Measurements from ENCODE around the gene GALE.
"Not testable (repeated sequence)": the region's sequence is repeated elsewhere in the genome, so short reads cannot be mapped to it uniquely, and the experiment has no call there.

The GALE gene

GRCh38 chr1:23807453-23807852, 6.9 kb upstream of the GALE start:
- DNase-seq = peak; percentile 75

- DNase-seq = no peak
Observed at GRCh38 chr1:23806280-23806679, 5.7 kb upstream of the GALE start.

- DNase-seq = no peak
Observed at GRCh38 chr1:23805025-23805424, 4.5 kb upstream of the GALE start.

GRCh38 chr1:23804183-23804835, 3.8 kb upstream of the GALE start:
- peak; percentile 40 for DNase-seq

GRCh38 chr1:23803674-23804073, 3.1 kb upstream of the GALE start:
- DNase-seq = no peak

DNA sequence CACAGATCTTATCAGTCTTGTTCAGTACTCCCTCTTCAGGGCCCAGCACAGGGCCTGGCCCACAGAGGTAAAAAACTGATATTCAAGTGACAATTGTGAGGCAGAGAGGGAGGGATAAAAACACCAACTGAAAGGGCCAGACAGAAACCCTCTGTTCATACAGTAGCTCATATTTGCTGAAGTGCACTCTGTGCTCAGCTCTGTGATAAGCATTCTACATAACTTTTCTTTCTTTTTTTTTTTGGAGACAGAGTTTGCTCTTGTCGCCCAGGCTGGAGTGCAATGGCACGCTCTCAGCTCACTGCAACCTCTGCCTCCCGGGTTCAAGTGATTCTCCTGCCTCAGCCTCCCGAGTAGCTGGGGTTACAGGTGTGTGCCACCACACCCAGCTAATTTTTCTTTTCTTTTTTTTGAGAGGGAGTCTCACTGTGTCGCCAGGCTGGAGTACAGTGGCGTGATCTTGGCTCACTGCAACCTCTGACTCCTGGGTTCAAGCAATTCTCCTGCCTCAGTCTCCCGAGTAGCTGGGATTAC, 2.3 kb upstream of the GALE start:
- not testable (repeated sequence) for DNase-seq

GRCh38 chr1:23801876-23802275, 1.3 kb upstream of the GALE start:
- no peak for DNase-seq

- DNase-seq = peak; percentile 28
Observed at GRCh38 chr1:23801338-23801748, 789 bp upstream of the GALE start.

DNA sequence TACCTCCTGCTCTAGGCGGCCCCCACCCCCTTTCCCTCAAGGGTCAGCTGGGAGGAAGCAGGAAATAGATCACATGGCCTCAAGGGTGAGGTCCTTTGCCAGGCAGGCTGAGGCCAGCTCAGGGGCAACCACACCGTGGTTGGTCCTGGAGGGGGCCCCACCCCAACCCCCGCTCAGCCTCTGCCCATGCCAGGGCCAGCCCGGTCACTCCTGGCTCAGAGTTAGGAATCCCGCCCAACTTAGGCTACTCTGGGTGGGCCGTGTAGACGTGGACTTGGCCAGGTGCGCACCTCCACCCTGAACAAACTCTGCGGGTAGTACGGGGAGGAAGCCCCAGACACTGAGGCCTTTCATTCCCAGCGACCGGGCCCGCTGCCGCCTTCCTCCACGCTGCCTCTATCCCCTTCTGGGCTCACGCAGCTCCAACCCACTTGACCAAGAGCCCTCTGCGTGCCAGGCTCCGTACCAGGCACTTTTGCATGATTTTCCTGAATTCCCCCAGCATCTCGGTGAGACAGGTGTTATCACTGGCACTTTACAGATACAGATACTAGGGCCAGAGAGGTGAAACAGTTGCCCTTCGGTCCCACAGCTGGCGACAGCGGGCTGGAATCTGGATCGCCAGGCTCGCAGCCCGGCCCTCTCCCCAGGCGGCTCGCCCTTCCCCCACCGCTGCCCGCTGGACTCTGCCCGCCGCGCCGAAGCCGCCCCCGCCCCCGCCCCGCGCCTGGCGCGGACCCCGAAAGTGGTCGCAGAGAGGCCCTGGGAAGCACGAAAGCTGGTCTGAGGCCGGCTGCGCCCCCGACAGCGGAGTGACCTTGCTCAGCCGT, 769 bp downstream of the GALE start:
- DNase-seq = peak; percentile 76

DNA sequence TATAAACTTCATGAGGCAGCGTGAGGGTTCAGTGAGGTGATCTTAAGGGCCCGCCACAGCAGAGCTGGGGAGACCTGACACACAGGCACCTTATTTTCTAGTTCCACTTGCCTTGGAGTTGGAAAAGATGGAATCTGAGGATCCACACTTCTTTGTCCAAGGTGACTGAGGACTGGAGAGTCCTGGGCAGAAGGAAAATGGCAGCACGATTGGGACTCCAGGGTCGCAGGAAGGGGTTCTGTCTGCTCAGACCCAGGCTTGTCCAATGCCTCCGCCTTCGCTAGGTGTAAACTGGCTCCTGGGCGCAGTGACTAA, 1.3 kb downstream of the GALE start:
- no peak for DNase-seq

DNA sequence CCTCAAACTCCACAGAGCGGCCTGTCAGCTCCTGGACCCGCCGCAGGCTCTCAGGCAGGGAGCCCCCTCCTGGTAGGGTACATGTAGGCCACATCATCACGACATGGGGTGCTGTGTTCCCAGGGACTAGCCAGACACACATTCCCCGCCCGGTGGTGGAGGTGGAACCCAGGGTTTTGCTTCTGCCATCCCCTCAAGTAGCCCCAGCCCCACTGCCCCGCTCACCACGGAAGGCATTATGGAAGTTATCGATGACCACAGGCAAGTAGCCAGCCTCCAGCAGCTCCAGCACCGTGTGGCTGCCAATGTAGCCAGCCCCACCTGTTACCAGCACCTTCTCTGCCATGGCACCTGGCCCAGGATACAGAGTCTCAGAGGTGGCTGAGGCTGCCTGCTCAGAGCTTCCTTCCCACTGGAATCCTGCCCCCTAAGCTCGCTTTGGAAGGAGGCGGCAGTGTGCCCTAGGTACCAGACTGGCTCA, 1.9 kb downstream of the GALE start:
- DNase-seq = peak; percentile 67

DNA sequence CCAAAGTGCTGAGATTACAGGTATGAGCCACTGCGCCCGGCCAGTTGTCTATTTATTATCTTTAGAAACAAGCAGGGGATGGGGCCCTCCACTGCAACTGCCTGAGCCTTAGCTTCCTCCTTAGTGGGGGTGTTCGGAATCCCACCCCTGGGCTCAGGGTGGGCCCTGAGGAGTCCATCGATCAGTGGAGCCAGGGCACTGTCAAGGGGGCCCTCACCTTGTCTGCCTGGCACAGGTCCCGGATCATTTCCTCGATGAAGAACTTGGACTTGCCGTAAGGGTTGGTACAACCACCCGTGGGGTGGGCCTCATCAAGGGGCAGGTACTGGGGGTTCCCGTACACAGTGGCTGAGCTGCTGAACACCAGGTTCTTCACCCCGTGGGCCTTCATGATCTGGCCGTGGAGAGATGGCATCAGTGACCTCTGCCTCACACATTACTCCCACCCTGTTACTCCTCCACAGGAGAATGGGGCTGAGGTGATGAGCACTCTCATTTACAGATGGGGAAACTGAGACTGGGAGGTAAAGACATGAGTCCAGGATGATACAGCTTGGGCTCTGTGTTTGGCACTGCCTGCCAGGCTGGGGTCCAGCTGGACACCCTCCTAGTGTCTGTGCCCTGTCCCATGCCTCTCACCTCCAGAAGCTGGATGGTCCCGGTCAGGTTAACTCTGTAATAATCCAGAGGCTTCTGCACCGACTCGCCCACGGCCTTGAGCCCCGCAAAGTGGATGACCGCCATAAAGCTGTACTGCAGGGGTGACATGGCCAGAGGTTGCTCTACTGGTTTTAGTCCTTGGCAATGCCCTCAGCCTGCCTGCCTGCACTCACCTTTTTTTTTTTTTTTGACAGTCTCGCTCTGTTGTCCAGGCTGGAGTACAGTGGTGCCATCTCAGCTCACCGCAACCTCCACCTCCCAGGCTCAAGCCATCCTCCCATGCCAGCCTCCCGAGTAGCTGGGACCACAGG, 2.8 kb downstream of the GALE start:
- DNase-seq = no peak

- no peak for DNase-seq
Observed at GRCh38 chr1:23796466-23797271, 3.9 kb downstream of the GALE start.

DNA sequence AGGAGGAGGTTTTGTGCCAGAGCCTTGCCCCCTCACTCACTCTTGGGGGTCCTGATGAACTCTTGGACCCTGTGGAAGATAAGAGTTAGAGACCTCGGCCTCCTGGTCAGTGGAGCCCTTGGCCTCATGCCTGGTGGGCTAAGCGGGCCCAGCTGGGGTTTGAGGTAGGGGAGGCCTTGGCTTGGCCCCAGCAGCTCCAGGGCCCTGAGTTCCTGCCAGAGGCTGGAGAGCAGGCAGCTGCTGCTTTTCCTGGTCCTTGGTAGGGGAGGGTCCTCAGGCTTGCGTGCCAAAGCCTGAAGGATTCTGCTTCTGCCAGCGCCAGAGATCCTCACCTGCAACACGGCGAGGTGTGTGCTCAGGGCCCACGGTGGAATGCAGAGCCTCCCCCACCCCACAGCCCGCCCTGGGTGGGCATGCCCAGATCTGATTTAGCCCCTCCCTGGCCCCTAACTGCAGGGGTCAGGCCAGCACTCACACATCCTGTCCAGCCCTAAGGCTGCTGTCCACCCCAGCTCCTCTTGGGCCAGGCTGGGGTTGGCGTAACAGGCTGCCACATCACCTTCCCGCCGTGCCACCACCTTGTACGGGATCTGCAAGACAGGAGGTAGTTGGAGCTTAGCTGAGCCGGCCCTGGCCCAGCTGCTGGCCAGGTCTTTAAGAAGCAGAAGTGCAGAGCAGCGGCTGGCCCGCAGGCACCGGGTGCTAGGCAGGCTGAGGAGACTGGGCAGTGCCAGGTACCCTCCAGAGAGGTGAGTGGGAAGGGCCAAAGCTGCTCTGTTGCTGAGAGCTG, 4.7 kb downstream of the GALE start:
- no peak for DNase-seq

- DNase-seq = not testable (repeated sequence)
Observed at GRCh38 chr1:23794732-23795182, 5.8 kb downstream of the GALE start.

GRCh38 chr1:23793861-23794731, 6.5 kb downstream of the GALE start:
- no peak for DNase-seq

DNA sequence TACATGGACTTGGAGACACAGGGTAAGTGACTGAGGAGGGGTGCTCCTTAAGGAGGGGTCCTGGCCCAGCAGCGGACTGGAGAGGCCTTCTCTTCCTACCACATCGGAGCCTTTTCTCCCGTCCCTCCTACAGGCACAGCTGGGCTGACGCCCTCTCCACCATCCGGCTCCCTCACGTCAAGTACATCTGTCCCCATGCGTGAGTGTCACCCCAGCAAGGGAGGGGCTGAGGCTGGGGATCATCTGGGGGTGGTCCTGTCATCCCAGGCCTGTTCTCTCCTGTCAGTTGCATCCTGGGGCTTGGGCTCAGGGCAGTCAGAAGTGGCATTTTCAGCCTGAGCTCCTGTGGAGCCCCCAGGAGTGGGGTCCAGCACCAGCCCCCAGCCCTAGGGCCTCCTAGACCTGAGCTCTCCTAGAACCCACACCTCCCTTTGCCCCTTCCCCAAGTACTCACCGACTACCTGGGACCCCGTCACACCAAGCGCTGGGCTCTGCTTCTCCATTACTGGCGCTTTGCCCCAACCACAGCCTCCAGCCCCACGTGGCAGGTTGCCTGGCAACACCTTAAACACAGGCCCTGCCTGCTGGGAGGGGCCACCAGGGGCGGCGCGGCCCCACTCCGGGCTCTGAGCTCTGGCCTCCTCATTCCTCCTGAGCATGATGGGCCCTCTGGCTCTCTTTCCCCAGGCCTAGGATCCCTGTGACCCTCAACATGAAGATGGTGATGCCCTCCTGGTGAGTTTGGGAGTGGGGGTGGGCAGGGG, 7.4 kb downstream of the GALE start:
- peak; percentile 92 for DNase-seq

DNA sequence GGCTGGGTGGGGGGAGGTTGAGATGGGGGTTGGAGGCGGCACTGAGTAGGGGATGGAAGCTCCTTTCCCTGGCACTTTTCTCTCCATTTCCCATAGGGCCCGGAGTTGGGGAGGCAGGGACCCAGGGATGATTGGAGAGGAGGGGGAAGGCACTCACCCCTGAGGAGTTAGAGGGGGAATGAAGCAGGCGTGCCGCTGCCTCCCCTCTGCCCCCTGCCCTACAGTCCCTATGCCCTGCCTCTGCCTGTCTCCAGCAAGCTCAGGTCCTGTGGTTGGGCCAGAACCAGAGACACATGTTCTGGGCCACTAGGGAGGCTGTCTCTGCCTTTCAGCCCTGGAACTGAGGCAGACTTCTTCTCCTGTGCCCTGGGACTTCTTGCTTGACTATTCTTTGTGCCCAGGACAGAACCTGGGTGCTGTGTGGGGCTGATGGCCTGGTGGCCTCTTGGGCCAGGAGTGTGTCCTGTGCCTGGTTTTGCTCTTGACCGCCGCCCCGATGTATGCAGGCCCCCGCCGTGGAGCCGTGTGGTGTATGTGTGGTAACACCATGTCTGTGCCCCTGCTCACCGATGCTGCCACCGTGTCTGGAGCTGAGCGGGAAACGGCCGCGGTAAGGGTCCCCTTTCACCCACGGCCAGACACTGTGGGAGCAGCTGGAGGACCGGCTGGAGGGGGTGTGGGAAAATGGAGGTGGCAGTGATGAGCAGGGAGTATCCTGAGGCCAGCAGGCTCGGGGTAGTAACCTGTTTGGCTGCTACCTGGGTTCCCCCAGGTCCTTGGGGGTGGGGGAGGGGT, 8.2 kb downstream of the GALE start:
- no peak for DNase-seq

Data from hematopoietic multipotent progenitor cell treated with erythropoietin and hydrocortisone succinate and interleukin-3 and kit ligand, for 4 days (in vitro differentiated cells).